Suppressor macrophage (primary cell): Measurements from ENCODE around the gene PDK4.
"Not testable (repeated sequence)": the region's sequence is repeated elsewhere in the genome, so short reads cannot be mapped to it uniquely, and the experiment has no call there.

Experiments
- DNase-seq, 4 experiments: peaks; one replicate each; pipeline ENCODE4 v3.0.0-alpha.2; 2020 to 2022

Gene PDK4

DNA sequence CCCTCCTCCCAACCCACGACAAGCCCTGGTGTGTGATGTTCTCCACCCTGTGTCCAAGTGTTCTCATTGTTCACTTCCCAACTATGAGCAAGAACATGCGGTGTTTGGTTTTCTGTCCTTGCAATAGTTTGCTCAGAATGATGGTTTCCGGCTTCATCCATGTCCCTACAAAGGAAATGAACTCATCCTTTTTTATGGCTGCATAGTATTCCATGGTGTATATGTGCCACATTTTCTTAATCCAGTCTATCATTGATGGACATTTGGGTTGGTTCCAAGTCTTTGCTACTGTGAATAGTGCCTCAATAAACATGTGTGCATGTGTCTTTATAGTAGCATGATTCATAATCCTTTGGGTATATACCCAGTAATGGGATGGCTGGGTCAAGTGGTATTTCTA is 8.5 kb upstream of the PDK4 start:
- DNase-seq = not testable (repeated sequence)

- peak in 3 of 4 experiments; percentile 27 to 57 (median 51) for DNase-seq
These were observed 8.1 kb upstream of the PDK4 start for GRCh38 chr7:95604397-95604796.

- DNase-seq = peak; percentile 9 to 45 (median 24)
These were observed 6.1 kb upstream of the PDK4 start for GRCh38 chr7:95602421-95602820.

GRCh38 chr7:95601316-95601715 is 5.0 kb upstream of the PDK4 start:
- no peak for DNase-seq

DNA sequence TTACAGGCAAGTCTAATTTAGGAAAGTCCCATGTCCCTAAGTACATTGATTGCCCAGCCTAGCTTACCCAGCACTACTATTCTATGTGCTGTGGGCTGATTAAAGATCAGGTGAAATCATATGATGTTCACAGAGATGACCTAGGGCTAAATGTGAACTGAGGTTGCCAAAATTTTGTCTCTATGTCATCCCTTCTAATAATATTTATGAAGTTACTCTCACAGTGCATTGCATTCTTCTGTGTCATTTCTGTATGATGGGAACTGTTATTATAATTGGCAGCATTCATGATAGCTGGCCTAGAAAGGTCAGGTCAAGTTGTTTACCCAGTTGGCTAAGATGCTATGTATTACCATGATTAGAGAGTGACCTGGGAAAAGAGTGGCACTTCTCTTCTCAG is 2.8 kb upstream of the PDK4 start:
- peak in 1 of 4 experiments; percentile 7 for DNase-seq

DNA sequence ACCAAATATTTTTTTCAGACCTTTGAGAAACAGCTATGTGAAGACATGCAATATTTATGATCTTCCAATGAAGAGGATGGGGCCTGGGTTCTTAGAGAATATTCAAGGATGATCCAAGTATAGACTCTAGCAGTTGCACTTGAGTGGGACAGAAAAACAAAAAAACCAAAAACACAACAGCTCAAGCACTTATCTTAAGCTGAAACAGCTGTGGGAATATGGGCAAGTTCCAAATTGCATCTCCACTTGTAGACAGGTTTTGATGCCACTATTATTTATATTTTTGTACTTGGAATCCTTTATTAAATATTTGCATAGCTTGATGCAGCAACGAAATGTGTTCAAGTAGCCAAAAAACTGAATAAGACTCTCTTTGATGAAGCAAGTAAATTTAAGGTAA is 2.2 kb upstream of the PDK4 start:
- no peak for DNase-seq

GRCh38 chr7:95595746-95596197 is 544 bp downstream of the PDK4 start:
- DNase-seq = no peak

DNA sequence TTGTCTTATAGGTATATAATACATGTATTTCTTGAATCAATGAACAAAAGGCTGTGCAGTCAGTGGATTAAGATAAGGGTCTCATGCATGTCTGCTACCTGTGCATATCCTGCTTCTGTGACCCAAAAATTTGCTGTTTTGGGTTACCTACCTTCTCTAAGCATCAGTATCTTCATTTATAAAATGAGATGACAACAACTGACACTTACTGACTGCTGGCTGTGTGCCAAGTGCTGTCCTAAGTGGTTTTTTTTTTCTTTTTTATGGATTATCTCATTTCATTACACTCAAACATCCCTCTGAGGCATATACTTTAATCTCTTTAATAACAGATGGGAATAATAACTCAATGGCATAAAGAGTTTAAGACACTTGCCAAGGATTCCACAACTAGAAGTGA is 2.1 kb downstream of the PDK4 start:
- DNase-seq = peak in 2 of 4 experiments; percentile 7 to 43

DNA sequence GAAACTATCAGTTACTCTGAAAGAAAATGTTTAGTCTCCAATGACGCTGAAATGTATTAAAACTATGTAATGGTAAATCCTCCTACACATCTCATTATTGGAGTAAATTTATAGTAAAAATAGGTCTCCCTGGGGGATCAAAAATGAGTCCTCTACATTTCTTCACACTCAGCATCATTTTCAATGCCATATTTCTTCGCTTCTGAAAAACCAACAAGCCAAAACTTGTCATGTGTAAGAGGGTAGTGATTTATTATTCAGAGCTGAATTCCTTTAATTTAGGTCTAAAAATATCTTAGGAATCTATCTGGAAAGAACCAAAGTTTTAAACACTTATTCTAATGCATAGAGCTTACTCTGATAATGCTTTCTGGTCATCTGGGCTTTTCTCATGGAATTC is 3.0 kb downstream of the PDK4 start:
- DNase-seq = no peak

- no peak for DNase-seq
These were observed 3.7 kb downstream of the PDK4 start for GRCh38 chr7:95592570-95592969.

- DNase-seq = no peak
These were observed 5.7 kb downstream of the PDK4 start for GRCh38 chr7:95590387-95591248.

DNA sequence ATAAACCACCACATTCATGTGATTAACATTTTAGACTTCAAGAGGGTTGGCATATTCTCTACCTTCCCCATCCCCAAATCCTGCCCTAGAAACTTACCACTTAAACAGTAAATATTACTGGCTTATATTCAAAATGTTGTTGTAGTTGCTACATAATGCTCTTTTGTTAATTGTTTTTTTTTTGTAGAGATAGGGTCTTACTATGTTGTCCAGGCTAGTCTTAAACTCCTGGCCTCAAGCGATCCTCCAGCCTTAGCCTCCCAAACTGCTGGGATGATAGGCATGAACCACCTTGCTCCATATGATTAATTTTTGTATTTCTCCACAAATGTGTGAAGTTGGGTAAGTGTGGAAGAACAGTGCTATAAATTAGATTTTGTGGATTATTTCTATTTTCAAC is 6.5 kb downstream of the PDK4 start:
- no peak for DNase-seq

- no peak for DNase-seq
These were observed 7.3 kb downstream of the PDK4 start for GRCh38 chr7:95589031-95589430.

GRCh38 chr7:95586951-95587301 is 9.4 kb downstream of the PDK4 start:
- no peak for DNase-seq

GRCh38 chr7:95585426-95585789 is 10.9 kb downstream of the PDK4 start:
- DNase-seq = no peak

DNA sequence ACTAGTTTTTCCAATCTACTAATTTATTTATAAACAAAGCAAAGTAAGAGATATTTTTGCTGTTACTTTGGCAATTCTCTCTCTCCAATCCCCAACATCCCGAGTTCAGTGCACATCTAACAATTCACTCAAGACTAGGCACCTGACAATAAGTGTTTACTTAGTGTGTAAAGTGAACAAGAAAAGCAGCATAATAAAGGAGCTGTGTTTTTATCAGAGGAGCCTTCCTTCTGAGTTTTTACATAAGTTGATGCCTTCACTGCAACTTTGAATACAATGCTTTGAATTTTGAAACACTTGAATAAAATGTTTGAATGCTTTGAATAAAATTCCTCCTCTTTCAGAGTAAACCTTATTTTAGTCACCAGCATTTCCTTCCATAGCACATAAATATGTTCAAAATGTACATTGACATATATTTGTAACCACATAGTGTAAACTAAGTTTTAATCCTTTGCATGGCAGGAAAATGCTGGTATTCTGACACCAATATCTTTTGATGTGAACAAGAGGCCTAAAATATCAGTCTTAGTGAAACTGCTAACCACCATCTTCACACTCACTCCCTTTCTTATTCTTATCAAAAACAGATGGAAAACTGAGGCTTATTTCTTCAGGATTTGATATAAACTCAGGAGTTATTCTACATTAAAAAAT is 11.4 kb downstream of the PDK4 start:
- DNase-seq = no peak

DNA sequence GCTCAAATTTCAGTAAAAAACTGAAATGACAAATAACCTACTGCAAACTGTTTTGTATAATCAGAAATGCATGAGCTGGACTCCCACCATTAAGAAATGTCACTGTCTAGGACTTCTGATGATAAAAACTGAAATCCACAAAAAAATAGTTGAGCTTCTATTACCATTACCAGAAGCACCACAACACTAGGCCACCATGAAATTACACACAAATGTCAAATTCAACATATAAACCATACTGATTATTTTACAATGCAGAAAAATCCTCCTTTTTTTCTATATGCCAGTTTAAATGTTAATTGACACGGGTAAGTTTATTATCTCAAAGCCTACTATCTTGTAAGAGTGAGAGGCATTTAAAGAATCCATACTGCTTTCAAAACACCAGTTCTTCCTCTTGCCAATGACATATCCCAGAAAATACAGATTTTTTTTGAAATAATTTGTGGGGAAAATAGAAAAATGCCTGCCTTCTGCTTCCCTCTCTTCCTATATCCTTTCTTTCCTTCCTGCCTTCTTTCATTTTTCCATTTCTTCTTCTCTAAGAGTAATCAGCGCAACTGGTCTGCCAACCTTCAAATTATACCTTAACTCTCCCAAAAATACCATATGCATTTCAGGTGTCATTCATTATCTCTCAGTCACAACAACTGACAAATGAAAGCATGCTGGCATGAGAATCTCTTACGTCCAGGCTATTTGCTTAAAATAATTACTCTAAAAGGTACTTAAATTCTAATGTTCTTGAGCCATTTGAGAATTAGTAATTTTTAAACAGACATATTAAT is 12.3 kb downstream of the PDK4 start:
- DNase-seq = no peak

DNA sequence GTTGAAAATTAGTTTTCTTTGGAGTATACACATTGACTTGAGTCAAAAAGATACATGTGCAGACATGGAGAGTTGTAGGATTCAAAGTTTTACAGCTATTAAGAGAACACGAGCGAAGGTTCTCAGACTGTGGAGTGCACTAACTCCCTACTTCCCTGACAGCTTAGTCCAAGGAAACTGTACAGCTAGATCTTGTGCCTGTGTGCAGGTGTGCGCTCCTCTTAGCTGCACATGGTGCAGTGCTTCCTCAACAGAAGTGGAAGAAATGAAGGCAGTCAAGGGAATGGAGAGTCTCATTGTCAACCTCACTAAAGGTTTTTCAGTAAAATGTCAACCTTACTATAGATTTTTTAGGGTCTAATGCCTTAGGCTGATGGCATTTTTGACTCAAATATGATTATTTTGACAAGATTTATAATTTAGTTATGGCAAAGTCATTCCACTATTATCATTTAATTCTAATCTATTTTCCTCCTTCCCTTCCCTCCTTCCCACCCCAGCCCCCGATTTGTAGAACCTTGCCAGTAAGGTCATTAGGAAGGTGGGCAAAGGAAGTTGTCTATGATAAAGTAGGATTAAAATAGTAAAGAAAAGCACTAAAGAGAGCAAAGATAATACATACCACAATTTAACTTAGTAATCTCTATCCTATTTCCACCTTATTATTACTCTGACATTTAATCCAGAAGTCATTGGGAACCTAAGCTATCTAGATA is 13.6 kb downstream of the PDK4 start:
- no peak for DNase-seq

DNA sequence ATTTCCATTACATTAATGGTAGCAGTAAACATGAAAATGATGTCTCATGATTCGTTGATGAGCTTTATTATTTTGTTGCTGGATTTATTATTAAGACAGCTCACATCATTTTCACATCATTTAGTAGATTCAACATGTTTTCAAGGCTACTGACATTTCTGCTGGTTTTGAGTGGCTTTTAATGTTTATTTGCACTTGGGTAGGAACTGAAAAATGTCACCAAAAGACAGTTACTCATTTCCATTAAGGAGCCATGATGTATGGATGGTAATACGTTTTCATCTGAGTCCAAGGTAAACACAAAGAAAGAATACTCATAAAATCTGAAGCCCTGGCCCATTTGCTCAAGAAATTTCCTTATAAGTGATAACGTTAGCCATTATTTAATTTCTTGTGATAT is 14.8 kb downstream of the PDK4 start:
- no peak for DNase-seq

DNA sequence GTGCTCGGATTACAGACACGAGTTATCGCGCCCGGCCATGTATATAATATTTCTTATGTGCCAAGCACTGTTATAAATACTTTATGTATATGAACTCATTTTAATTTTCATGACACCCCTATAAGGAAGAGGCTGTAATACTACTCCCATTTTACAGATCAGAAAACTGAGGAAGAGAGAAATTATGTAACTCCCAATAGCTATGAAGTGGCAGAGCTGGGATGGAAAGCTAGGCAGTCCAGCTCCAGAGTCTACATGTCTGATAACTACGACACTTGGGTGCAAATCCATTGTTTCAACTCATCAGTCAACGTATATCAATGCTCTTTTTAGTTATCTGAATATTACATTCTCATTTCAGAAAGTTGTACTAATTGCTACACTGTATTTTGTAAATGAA is 17.0 kb downstream of the PDK4 start:
- DNase-seq = no peak

- no peak for DNase-seq
These were observed 17.9 kb downstream of the PDK4 start for GRCh38 chr7:95578299-95578855.

- DNase-seq = no peak
These were observed 19.2 kb downstream of the PDK4 start for GRCh38 chr7:95577137-95577536.
